VCaP (cell line): ENCODE results near the gene BNIPL.

ENCODE experiments used
- H3K27ac ChIP-seq: fragments of 450-650 bp; 2 replicates; pipeline ENCODE4 v1.5.1; 2017
- CTCF ChIP-seq: fragments of 450-650 bp; conservative IDR thresholded peaks from 2 replicates; pipeline ENCODE4 v1.5.1; 2017; ENCODE audit warnings: mild to moderate bottlenecking, moderate library complexity

Gene BNIPL

GRCh38 chr1:151009674-151010345 is 26.6 kb upstream of the BNIPL start:
- TF ChIP-seq CTCF: no peak
- no peak overlapping the region for H3K27ac ChIP-seq

- no peak overlapping the region for H3K27ac ChIP-seq
- no peak for TF ChIP-seq CTCF
These were observed 26.1 kb upstream of the BNIPL start for GRCh38 chr1:151010346-151010726.

- no peak for TF ChIP-seq CTCF
- H3K27ac ChIP-seq: no peak overlapping the region
These were observed 25.1 kb upstream of the BNIPL start for GRCh38 chr1:151011154-151011850.

- no peak overlapping the region for H3K27ac ChIP-seq
- no peak for TF ChIP-seq CTCF
These were observed 23.5 kb upstream of the BNIPL start for GRCh38 chr1:151012684-151013471.

GRCh38 chr1:151013518-151013917 is 22.9 kb upstream of the BNIPL start:
- no peak overlapping the region for H3K27ac ChIP-seq
- TF ChIP-seq CTCF: no peak

GRCh38 chr1:151024540-151025146 is 11.7 kb upstream of the BNIPL start:
- no peak overlapping the region for H3K27ac ChIP-seq
- peak; percentile 79 for TF ChIP-seq CTCF

GRCh38 chr1:151026460-151026859 is 9.9 kb upstream of the BNIPL start:
- TF ChIP-seq CTCF: no peak
- H3K27ac ChIP-seq: no peak overlapping the region
